ENCODE results near the gene GAGE12J. TPM values are rescaled to one million over a fixed set of nuclear protein-coding genes. Genes with fewer than 3 reads are reported as not detected.

GAGE12J gene
- total RNA-seq, 1 experiment from 2014 or later: not detected

DNA sequence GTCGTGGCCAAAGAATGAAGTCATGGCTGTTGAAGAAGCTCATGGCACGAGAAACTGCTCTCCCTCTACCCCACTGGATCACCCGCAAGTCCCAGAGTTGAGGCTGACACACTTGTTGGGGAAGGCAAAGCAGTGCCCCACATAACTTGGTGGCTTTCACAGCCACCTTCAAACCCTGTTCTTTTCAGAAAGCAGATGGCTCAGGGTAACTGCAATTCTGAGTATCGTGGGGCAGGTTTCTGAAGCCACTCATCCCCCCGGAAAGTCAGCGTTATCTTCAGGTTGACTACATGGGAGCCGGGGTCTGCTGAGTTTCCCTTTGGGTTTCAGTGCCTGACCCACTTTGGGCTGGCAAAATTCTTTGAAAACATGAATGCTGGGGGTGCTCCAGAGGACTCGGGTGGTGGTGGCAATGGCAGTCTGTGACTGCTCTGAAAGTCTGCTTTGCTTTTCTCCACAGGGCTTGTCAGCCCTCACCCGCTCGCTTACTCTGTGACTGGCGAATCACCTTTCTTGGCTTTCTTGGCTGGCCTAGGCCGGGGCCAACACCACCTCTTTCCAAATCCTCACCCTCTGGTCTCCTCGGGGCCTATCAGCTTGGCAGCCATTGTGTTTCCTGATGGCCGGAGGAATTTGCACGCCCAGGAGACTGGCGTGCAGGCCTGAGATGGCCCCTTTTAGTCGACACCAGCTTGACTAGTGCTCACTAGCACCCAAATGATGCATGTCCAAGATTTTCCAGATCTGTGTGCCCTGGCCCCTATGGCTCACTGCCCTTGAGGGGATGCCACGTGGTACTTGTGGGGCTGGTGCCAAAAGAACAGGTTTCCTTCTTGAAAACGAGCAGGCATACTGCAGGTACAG is 44.9 kb upstream of the GAGE12J start:
- no peak for DNase-seq
- H4K91ac ChIP-seq (ENCODE audit: insufficient read length, low read depth, low read length): no peak overlapping the region
- peaks cover 60% of the 10 kb centered on the region for H3K9me3 ChIP-seq (ENCODE audit: control insufficient read depth, low read depth, low read length)
- no peak overlapping the region for H2AK5ac ChIP-seq (ENCODE audit: insufficient read length, low read length)
- H3K27ac ChIP-seq (ENCODE audit: insufficient read length, low read depth, low read length): no peak overlapping the region
- no peak overlapping the region for H2AFZ ChIP-seq (ENCODE audit: low read length)
- peaks cover 3 to 24% (median 8%) of the 10 kb centered on the region in 3 experiments; a peak in 5 of 7 replicates for H3K36me3 Mint-ChIP-seq (ENCODE audit: insufficient read depth in 1 of 3, low read depth in 3 of 3)
- H2BK5ac ChIP-seq (ENCODE audit: insufficient read length, low read length): no peak overlapping the region
- no peak overlapping the region for H3K23ac ChIP-seq (ENCODE audit: insufficient read length, low read depth, low read length)
- no peak overlapping the region; the same call in 1 of the 2 replicates for H3K14ac ChIP-seq (ENCODE audit: insufficient read depth, low read length)
- no peaks in the 10 kb centered on the region for H4K20me1 ChIP-seq (ENCODE audit: control insufficient read depth, insufficient read depth, insufficient read length)
- H4K5ac ChIP-seq (ENCODE audit: insufficient read length, low read depth, low read length): no peak overlapping the region
- no peaks in the 10 kb centered on the region for H3K4me1 ChIP-seq (ENCODE audit: insufficient read depth, low read length)
- no peak overlapping the region for H2BK15ac ChIP-seq (ENCODE audit: low read depth, low read length)
- H2BK120ac ChIP-seq (ENCODE audit: low read depth, low read length, poor library complexity, severe bottlenecking): no peak overlapping the region
- no peak overlapping the region for H3K4ac ChIP-seq (ENCODE audit: low read depth, low read length)
- no peaks in the 10 kb centered on the region for H3K27me3 ChIP-seq (ENCODE audit: insufficient read depth, low read length)
- H3K4me2 ChIP-seq (ENCODE audit: insufficient read depth, insufficient read length, low read length): no peak overlapping the region
- H3T11ph ChIP-seq (ENCODE audit: low read length): no peak overlapping the region
- H3K4me3 Mint-ChIP-seq: no peak overlapping the region
- TF ChIP-seq, protein P1, sequence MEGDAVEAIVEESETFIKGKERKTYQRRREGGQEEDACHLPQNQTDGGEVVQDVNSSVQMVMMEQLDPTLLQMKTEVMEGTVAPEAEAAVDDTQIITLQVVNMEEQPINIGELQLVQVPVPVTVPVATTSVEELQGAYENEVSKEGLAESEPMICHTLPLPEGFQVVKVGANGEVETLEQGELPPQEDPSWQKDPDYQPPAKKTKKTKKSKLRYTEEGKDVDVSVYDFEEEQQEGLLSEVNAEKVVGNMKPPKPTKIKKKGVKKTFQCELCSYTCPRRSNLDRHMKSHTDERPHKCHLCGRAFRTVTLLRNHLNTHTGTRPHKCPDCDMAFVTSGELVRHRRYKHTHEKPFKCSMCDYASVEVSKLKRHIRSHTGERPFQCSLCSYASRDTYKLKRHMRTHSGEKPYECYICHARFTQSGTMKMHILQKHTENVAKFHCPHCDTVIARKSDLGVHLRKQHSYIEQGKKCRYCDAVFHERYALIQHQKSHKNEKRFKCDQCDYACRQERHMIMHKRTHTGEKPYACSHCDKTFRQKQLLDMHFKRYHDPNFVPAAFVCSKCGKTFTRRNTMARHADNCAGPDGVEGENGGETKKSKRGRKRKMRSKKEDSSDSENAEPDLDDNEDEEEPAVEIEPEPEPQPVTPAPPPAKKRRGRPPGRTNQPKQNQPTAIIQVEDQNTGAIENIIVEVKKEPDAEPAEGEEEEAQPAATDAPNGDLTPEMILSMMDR (conservative IDR thresholded peaks at IDR 0.05): no peak
- H3K9ac ChIP-seq (ENCODE audit: extremely low read depth, insufficient read length, low read length): no peak overlapping the region
- H3K27ac Mint-ChIP-seq: no peak overlapping the region; a peak in 1 of 7 replicates
- H3K79me1 ChIP-seq (ENCODE audit: insufficient read depth, low read depth, low read length, poor library complexity, severe bottlenecking): no peaks in the 10 kb centered on the region
- H3K79me2 ChIP-seq (ENCODE audit: insufficient read depth, low read length): peaks cover 5% of the 10 kb centered on the region; the same call in 1 of the 2 replicates
- H3K9me3 Mint-ChIP-seq: peaks cover 66 to 79% of the 10 kb centered on the region in 2 experiments
- H3K27me3 Mint-ChIP-seq (ENCODE audit: low read depth): no peaks in the 10 kb centered on the region
- H4K8ac ChIP-seq (replicated peaks; ENCODE audit: insufficient read length, low read depth, low read length): no peak overlapping the region
- no peak overlapping the region for H2BK20ac ChIP-seq (ENCODE audit: low read depth, low read length, poor library complexity, severe bottlenecking)
- no peak overlapping the region for H3K56ac ChIP-seq (ENCODE audit: insufficient read length, low read depth, low read length)
- H3K18ac ChIP-seq (ENCODE audit: insufficient read length, low read depth, low read length): no peak overlapping the region
- no peak overlapping the region for H2BK12ac ChIP-seq (ENCODE audit: insufficient read length, low read depth, low read length)
- H3K23me2 ChIP-seq (ENCODE audit: insufficient read length, low read depth, low read length, poor library complexity, severe bottlenecking): no peaks in the 10 kb centered on the region
- H3K4me1 Mint-ChIP-seq: peaks cover 6 to 15% of the 10 kb centered on the region in 2 experiments
- no CpG with 5 or more reads among the region's 19 CpGs for WGBS (ENCODE audit: extremely low coverage, insufficient read length, low lambda C conversion rate)
